NOMO-1 treated with DMSO at 0.1 percent for 48 hours (cell line): ENCODE results near the gene IFITM5.
"Not testable (repeated sequence)": the region's sequence is repeated elsewhere in the genome, so short reads cannot be mapped to it uniquely, and the experiment has no call there.

ENCODE experiments used
- DNase-seq: peaks from one replicate; lab custom pipeline; 2025; ENCODE audit not compliant: unreplicated experiment; lab: John Stamatoyannopoulos, UW

IFITM5 gene

GRCh38 chr11:296171-297050 lies 2.9 kb downstream of the IFITM5 start:
- DNase-seq: no peak

- DNase-seq: no peak
Measured at GRCh38 chr11:295351-296170, 3.8 kb downstream of the IFITM5 start.

GRCh38 chr11:294780-295179 lies 4.5 kb downstream of the IFITM5 start:
- DNase-seq: no peak

GRCh38 chr11:293852-294661 lies 5.3 kb downstream of the IFITM5 start:
- DNase-seq: no peak

GRCh38 chr11:293271-293851 lies 6.0 kb downstream of the IFITM5 start:
- no peak for DNase-seq

GRCh38 chr11:292211-293121 lies 6.9 kb downstream of the IFITM5 start:
- no peak for DNase-seq

GRCh38 chr11:291281-292210 lies 7.8 kb downstream of the IFITM5 start:
- DNase-seq: no peak

GRCh38 chr11:290621-291231 lies 8.6 kb downstream of the IFITM5 start:
- no peak for DNase-seq

GRCh38 chr11:289712-290620 lies 9.4 kb downstream of the IFITM5 start:
- DNase-seq: no peak

- no peak for DNase-seq
Measured at GRCh38 chr11:289398-289711, 10.0 kb downstream of the IFITM5 start.

GRCh38 chr11:288478-289397 lies 10.6 kb downstream of the IFITM5 start, which contains the start of gene PGGHG:
Gene PGGHG, plus strand, starts transcription at chr11:289126. Its CDS starts 691 bp downstream, at chr11:289817.
- DNase-seq: peak; percentile 49

GRCh38 chr11:287821-288477 lies 11.4 kb downstream of the IFITM5 start:
- DNase-seq: no peak

GRCh38 chr11:286977-287820 lies 12.1 kb downstream of the IFITM5 start:
- DNase-seq: not testable (repeated sequence)

- DNase-seq: no peak
Measured at GRCh38 chr11:285894-286220, 13.5 kb downstream of the IFITM5 start.
